ENCODE results near the gene RAE1.

Gene RAE1

GRCh38 chr20:57315976-57316480 is 35.0 kb upstream of the RAE1 start:
- Histone ChIP-seq H3K27ac (ENCODE audit: insufficient read depth, low read depth, low read length, poor library complexity, severe bottlenecking) (no peak overlapping the region), H3K4me1 (ENCODE audit: control insufficient read depth, insufficient read depth, low read length) (no peaks in the 10 kb centered on the region), H3K27me3 (ENCODE audit: control insufficient read depth, insufficient read depth, low read length, poor library complexity, severe bottlenecking) (peaks cover 7% of the 10 kb centered on the region), H3K4me3 (ENCODE audit: insufficient read depth, low read depth, low read length) (no peak overlapping the region), H3K36me3 (ENCODE audit: control insufficient read depth, insufficient read depth, low read length) (no peaks in the 10 kb centered on the region), H3K9me3 (ENCODE audit: control insufficient read depth, low read length) (no peaks in the 10 kb centered on the region)
- WGBS, 2 experiments = 93 to 94% methylated on average over 8 of the region's 8 CpGs

GRCh38 chr20:57316795-57317201 is 34.3 kb upstream of the RAE1 start:
- no peak overlapping the region for H3K27ac ChIP-seq (ENCODE audit: insufficient read depth, low read depth, low read length, poor library complexity, severe bottlenecking)
- H3K36me3 ChIP-seq (ENCODE audit: control insufficient read depth, insufficient read depth, low read length) = no peaks in the 10 kb centered on the region
- no peaks in the 10 kb centered on the region for H3K4me1 ChIP-seq (ENCODE audit: control insufficient read depth, insufficient read depth, low read length)
- no peaks in the 10 kb centered on the region for H3K9me3 ChIP-seq (ENCODE audit: control insufficient read depth, low read length)
- no peak overlapping the region for H3K4me3 ChIP-seq (ENCODE audit: insufficient read depth, low read depth, low read length)
- WGBS, 2 experiments = 93 to 94% methylated on average over 9 of the region's 9 CpGs
- H3K27me3 ChIP-seq (ENCODE audit: control insufficient read depth, insufficient read depth, low read length, poor library complexity, severe bottlenecking) = peaks cover 15% of the 10 kb centered on the region

GRCh38 chr20:57317316-57317788 is 33.7 kb upstream of the RAE1 start:
- Histone ChIP-seq H3K27ac (ENCODE audit: insufficient read depth, low read depth, low read length, poor library complexity, severe bottlenecking) (no peak overlapping the region), H3K27me3 (ENCODE audit: control insufficient read depth, insufficient read depth, low read length, poor library complexity, severe bottlenecking) (peaks cover 20% of the 10 kb centered on the region), H3K4me1 (ENCODE audit: control insufficient read depth, insufficient read depth, low read length) (no peaks in the 10 kb centered on the region), H3K9me3 (ENCODE audit: control insufficient read depth, low read length) (no peaks in the 10 kb centered on the region), H3K4me3 (ENCODE audit: insufficient read depth, low read depth, low read length) (no peak overlapping the region), H3K36me3 (ENCODE audit: control insufficient read depth, insufficient read depth, low read length) (no peaks in the 10 kb centered on the region)
- 91 to 94% methylated on average over 8 of the region's 8 CpGs for WGBS, 2 experiments

GRCh38 chr20:57317789-57318371 is 33.2 kb upstream of the RAE1 start:
- no peaks in the 10 kb centered on the region for H3K9me3 ChIP-seq (ENCODE audit: control insufficient read depth, low read length)
- WGBS, 2 experiments = 85 to 89% methylated on average over 14 of the region's 14 CpGs

GRCh38 chr20:57319584-57319983 is 31.5 kb upstream of the RAE1 start:
- H3K27me3 ChIP-seq (ENCODE audit: control insufficient read depth, insufficient read depth, low read length, poor library complexity, severe bottlenecking) = peaks cover 25% of the 10 kb centered on the region
- H3K36me3 ChIP-seq (ENCODE audit: control insufficient read depth, insufficient read depth, low read length) = no peaks in the 10 kb centered on the region
- no peaks in the 10 kb centered on the region for H3K9me3 ChIP-seq (ENCODE audit: control insufficient read depth, low read length)
- H3K4me1 ChIP-seq (ENCODE audit: control insufficient read depth, insufficient read depth, low read length) = peaks cover 14% of the 10 kb centered on the region
- 90 to 92% methylated on average over 4 of the region's 4 CpGs for whole genome bisulfite sequencing, 2 experiments
- H3K27ac ChIP-seq (ENCODE audit: insufficient read depth, low read depth, low read length, poor library complexity, severe bottlenecking) = no peak overlapping the region
- no peak overlapping the region for H3K4me3 ChIP-seq (ENCODE audit: insufficient read depth, low read depth, low read length)

More at GRCh38 chr20:57317789-57318371, 33.2 kb upstream of the RAE1 start:
- H3K4me1 ChIP-seq (ENCODE audit: control insufficient read depth, insufficient read depth, low read length) = peaks cover 4% of the 10 kb centered on the region
- no peak overlapping the region for H3K4me3 ChIP-seq (ENCODE audit: insufficient read depth, low read depth, low read length)
- peaks cover 25% of the 10 kb centered on the region for H3K27me3 ChIP-seq (ENCODE audit: control insufficient read depth, insufficient read depth, low read length, poor library complexity, severe bottlenecking)
- H3K36me3 ChIP-seq (ENCODE audit: control insufficient read depth, insufficient read depth, low read length) = no peaks in the 10 kb centered on the region
- no peak overlapping the region for H3K27ac ChIP-seq (ENCODE audit: insufficient read depth, low read depth, low read length, poor library complexity, severe bottlenecking)

- Histone ChIP-seq H3K4me1 (ENCODE audit: control insufficient read depth, insufficient read depth, low read length) (peaks cover 14% of the 10 kb centered on the region), H3K4me3 (ENCODE audit: insufficient read depth, low read depth, low read length) (no peak overlapping the region), H3K9me3 (ENCODE audit: control insufficient read depth, low read length) (no peaks in the 10 kb centered on the region), H3K27ac (ENCODE audit: insufficient read depth, low read depth, low read length, poor library complexity, severe bottlenecking) (no peak overlapping the region), H3K27me3 (ENCODE audit: control insufficient read depth, insufficient read depth, low read length, poor library complexity, severe bottlenecking) (peaks cover 29% of the 10 kb centered on the region), H3K36me3 (ENCODE audit: control insufficient read depth, insufficient read depth, low read length) (no peaks in the 10 kb centered on the region)
- WGBS, 2 experiments = 91 to 99% methylated on average over 3 of the region's 3 CpGs
Observed at GRCh38 chr20:57320358-57320757, 30.7 kb upstream of the RAE1 start.

GRCh38 chr20:57321142-57321541 is 29.9 kb upstream of the RAE1 start:
- no peaks in the 10 kb centered on the region for H3K9me3 ChIP-seq (ENCODE audit: control insufficient read depth, low read length)
- no peak overlapping the region for H3K27ac ChIP-seq (ENCODE audit: insufficient read depth, low read depth, low read length, poor library complexity, severe bottlenecking)
- H3K4me3 ChIP-seq (ENCODE audit: insufficient read depth, low read depth, low read length) = no peak overlapping the region
- peaks cover 14% of the 10 kb centered on the region for H3K4me1 ChIP-seq (ENCODE audit: control insufficient read depth, insufficient read depth, low read length)
- H3K27me3 ChIP-seq (ENCODE audit: control insufficient read depth, insufficient read depth, low read length, poor library complexity, severe bottlenecking) = peaks cover 30% of the 10 kb centered on the region
- no peaks in the 10 kb centered on the region for H3K36me3 ChIP-seq (ENCODE audit: control insufficient read depth, insufficient read depth, low read length)
- WGBS, 2 experiments = 89 to 92% methylated on average over 1 of the region's 2 CpGs

GRCh38 chr20:57322476-57322875 is 28.6 kb upstream of the RAE1 start:
- Histone ChIP-seq H3K27me3 (ENCODE audit: control insufficient read depth, insufficient read depth, low read length, poor library complexity, severe bottlenecking) (peaks cover 38% of the 10 kb centered on the region), H3K36me3 (ENCODE audit: control insufficient read depth, insufficient read depth, low read length) (no peaks in the 10 kb centered on the region), H3K27ac (ENCODE audit: insufficient read depth, low read depth, low read length, poor library complexity, severe bottlenecking) (no peak overlapping the region), H3K4me1 (ENCODE audit: control insufficient read depth, insufficient read depth, low read length) (peaks cover 18% of the 10 kb centered on the region), H3K9me3 (ENCODE audit: control insufficient read depth, low read length) (no peaks in the 10 kb centered on the region), H3K4me3 (ENCODE audit: insufficient read depth, low read depth, low read length) (no peak overlapping the region)
- 87 to 93% methylated on average over 2 of the region's 2 CpGs for WGBS, 2 experiments

GRCh38 chr20:57323034-57323433 is 28.0 kb upstream of the RAE1 start:
- no peaks in the 10 kb centered on the region for H3K9me3 ChIP-seq (ENCODE audit: control insufficient read depth, low read length)
- no peak overlapping the region for H3K4me3 ChIP-seq (ENCODE audit: insufficient read depth, low read depth, low read length)
- 0 to 2% methylated on average over 6 of the region's 6 CpGs for WGBS, 2 experiments
- H3K27me3 ChIP-seq (ENCODE audit: control insufficient read depth, insufficient read depth, low read length, poor library complexity, severe bottlenecking) = peaks cover 40% of the 10 kb centered on the region
- H3K4me1 ChIP-seq (ENCODE audit: control insufficient read depth, insufficient read depth, low read length) = peaks cover 18% of the 10 kb centered on the region
- H3K36me3 ChIP-seq (ENCODE audit: control insufficient read depth, insufficient read depth, low read length) = no peaks in the 10 kb centered on the region
- no peak overlapping the region for H3K27ac ChIP-seq (ENCODE audit: insufficient read depth, low read depth, low read length, poor library complexity, severe bottlenecking)

- H3K27me3 ChIP-seq (ENCODE audit: control insufficient read depth, insufficient read depth, low read length, poor library complexity, severe bottlenecking) = peaks cover 39% of the 10 kb centered on the region
- 90 to 94% methylated on average over 12 of the region's 12 CpGs for WGBS, 2 experiments
- no peaks in the 10 kb centered on the region for H3K36me3 ChIP-seq (ENCODE audit: control insufficient read depth, insufficient read depth, low read length)
- H3K4me3 ChIP-seq (ENCODE audit: insufficient read depth, low read depth, low read length) = no peak overlapping the region
- peaks cover 18% of the 10 kb centered on the region for H3K4me1 ChIP-seq (ENCODE audit: control insufficient read depth, insufficient read depth, low read length)
- no peak overlapping the region for H3K27ac ChIP-seq (ENCODE audit: insufficient read depth, low read depth, low read length, poor library complexity, severe bottlenecking)
- H3K9me3 ChIP-seq (ENCODE audit: control insufficient read depth, low read length) = no peaks in the 10 kb centered on the region
Observed at GRCh38 chr20:57325632-57326356, 25.3 kb upstream of the RAE1 start.

All from ectodermal cell (in vitro differentiated cells).